Muscle of leg (tissue), 11 donors: Measurements from ENCODE around the gene ATP8B2. TPM values are rescaled to one million over a fixed set of nuclear protein-coding genes. Genes with fewer than 3 reads are reported as not detected.
"Not testable (repeated sequence)": the region's sequence is repeated elsewhere in the genome, so short reads cannot be mapped to it uniquely, and the experiment has no call there.

Experiments
- DNase-seq: peaks from one replicate; pipeline ENCODE4 v3.0.0; 2013
- H3K27ac ChIP-seq: one replicate; pipeline ENCODE4 v1.5.1; 2013; ENCODE audit warnings: mild to moderate bottlenecking, low read length, control low read depth
- H3K27me3 ChIP-seq: one replicate; pipeline ENCODE4 v1.6.1; 2013; ENCODE audit warnings: low read length; ENCODE audit not compliant: control insufficient read depth, insufficient read depth
- H3K36me3 ChIP-seq: one replicate; pipeline ENCODE4 v1.6.1; 2013; ENCODE audit warnings: low read length; ENCODE audit not compliant: control insufficient read depth, insufficient read depth
- H3K4me1 ChIP-seq: one replicate; pipeline ENCODE4 v1.6.1; 2013; ENCODE audit warnings: low read length; ENCODE audit not compliant: control insufficient read depth, insufficient read depth
- H3K4me3 ChIP-seq: one replicate; pipeline ENCODE4 v1.5.1; 2013; ENCODE audit warnings: low read length, control low read depth
- H3K9me3 ChIP-seq: replicated peaks from 2 replicates; pipeline ENCODE4 v1.6.1; 2013; ENCODE audit warnings: low read depth, low read length; ENCODE audit not compliant: control insufficient read depth
- WGBS: methylation state at CpG from one replicate; pipeline ENCODE4 v1.1.5; 2013; ENCODE audit warnings: missing lambda C conversion rate; ENCODE audit not compliant: insufficient coverage; 5-methylcytosine and 5-hydroxymethylcytosine counted together
- polyA plus RNA-seq, 8 donors: library from polyadenylated mRNA; unstranded; fragments of 120-200 nt; gene quantifications; one replicate each; pipeline versions ENCODE4 v1.2.1 to v1.2.3, GENCODE V29; 2013; ENCODE audit warnings: inconsistent platforms in 1 of 8, low replicate concordance in 1 of 8; ENCODE audit not compliant: insufficient read length in 8 of 8, insufficient read depth in 1 of 8
- total RNA-seq: library from RNA; stranded (reverse); fragments of 120-200 nt; gene quantifications from one replicate; pipeline ENCODE4 v1.2.4, GENCODE V29; 2013

Gene ATP8B2
- total and polyA plus RNA-seq, 9 donors: 16.4 to 33.8 (median 25.6) TPM

GRCh38 chr1:154306151-154306550 is 19.2 kb upstream of the ATP8B2 start:
- DNase-seq: no peak
- Histone ChIP-seq H3K4me3 (no peak overlapping the region), H3K4me1 (no peaks in the 10 kb centered on the region), H3K27me3 (no peaks in the 10 kb centered on the region), H3K27ac (no peak overlapping the region), H3K9me3 (no peaks in the 10 kb centered on the region), H3K36me3 (no peaks in the 10 kb centered on the region)
- no CpG with 5 or more reads among the region's 3 CpGs for WGBS

- H3K4me1 ChIP-seq, H3K27ac ChIP-seq, H3K36me3 ChIP-seq, H3K27me3 ChIP-seq, H3K9me3 ChIP-seq, DNase-seq, H3K4me3 ChIP-seq: not testable (repeated sequence)
- WGBS: 78% methylated on average over 3 of the region's 4 CpGs
Observed at GRCh38 chr1:154307670-154308270, 17.6 kb upstream of the ATP8B2 start.

GRCh38 chr1:154309136-154309535 is 16.2 kb upstream of the ATP8B2 start:
- H3K4me1 ChIP-seq, H3K27ac ChIP-seq, H3K4me3 ChIP-seq, H3K36me3 ChIP-seq, H3K27me3 ChIP-seq, H3K9me3 ChIP-seq, DNase-seq: not testable (repeated sequence)
- 80% methylated on average over 1 of the region's 7 CpGs for WGBS

GRCh38 chr1:154312229-154313065 is 12.9 kb upstream of the ATP8B2 start:
- H3K27ac ChIP-seq, H3K27me3 ChIP-seq, DNase-seq, H3K36me3 ChIP-seq, H3K9me3 ChIP-seq, H3K4me3 ChIP-seq, H3K4me1 ChIP-seq: not testable (repeated sequence)
- 61% methylated on average over 5 of the region's 13 CpGs for WGBS

GRCh38 chr1:154313066-154313356 is 12.3 kb upstream of the ATP8B2 start:
- no peaks in the 10 kb centered on the region for H3K27me3 ChIP-seq
- 86% methylated on average over 8 of the region's 10 CpGs for WGBS
- H3K4me1 ChIP-seq: no peaks in the 10 kb centered on the region
- no peak overlapping the region for H3K27ac ChIP-seq
- no peaks in the 10 kb centered on the region for H3K36me3 ChIP-seq
- DNase-seq: no peak
- peaks cover 2% of the 10 kb centered on the region for H3K9me3 ChIP-seq
- no peak overlapping the region for H3K4me3 ChIP-seq

- not testable (repeated sequence) for H3K36me3 ChIP-seq, H3K4me3 ChIP-seq, H3K4me1 ChIP-seq, H3K9me3 ChIP-seq, DNase-seq, H3K27ac ChIP-seq, H3K27me3 ChIP-seq
- 80% methylated on average over 1 of the region's 3 CpGs for WGBS
Observed at GRCh38 chr1:154314226-154314625, 11.1 kb upstream of the ATP8B2 start.

- WGBS: no CpG with 5 or more reads among the region's 1 CpG
- H3K27me3 ChIP-seq: peaks cover 3% of the 10 kb centered on the region
- DNase-seq: no peak
- no peak overlapping the region for H3K27ac ChIP-seq
- H3K4me1 ChIP-seq: no peaks in the 10 kb centered on the region
- no peaks in the 10 kb centered on the region for H3K36me3 ChIP-seq
- H3K4me3 ChIP-seq: no peak overlapping the region
- peaks cover 2% of the 10 kb centered on the region for H3K9me3 ChIP-seq
Observed at GRCh38 chr1:154316704-154317103, 8.6 kb upstream of the ATP8B2 start.

- peaks cover 12% of the 10 kb centered on the region for H3K27me3 ChIP-seq
- H3K36me3 ChIP-seq: no peaks in the 10 kb centered on the region
- H3K4me3 ChIP-seq: no peak overlapping the region
- H3K27ac ChIP-seq: no peak overlapping the region
- WGBS: 61% methylated on average over 2 of the region's 4 CpGs
- peaks cover 2% of the 10 kb centered on the region for H3K9me3 ChIP-seq
- no peaks in the 10 kb centered on the region for H3K4me1 ChIP-seq
- no peak for DNase-seq
Observed at GRCh38 chr1:154318386-154318785, 6.9 kb upstream of the ATP8B2 start.

- H3K27me3 ChIP-seq: peaks cover 13% of the 10 kb centered on the region
- H3K4me3 ChIP-seq: no peak within 1 kb of the TSS
- H3K36me3 ChIP-seq: no peaks in the 10 kb centered on the region
- H3K4me1 ChIP-seq: peaks cover 14% of the 10 kb centered on the region
- H3K9me3 ChIP-seq: peaks cover 2% of the 10 kb centered on the region
- no peak within 1 kb of the TSS for H3K27ac ChIP-seq
- peak; percentile 10 for DNase-seq
- 0% methylated on average over 2 of the region's 9 CpGs for WGBS
Observed at GRCh38 chr1:154320882-154321608, 4.3 kb upstream of the ATP8B2 start, which contains the start of gene AQP10. TSS of gene AQP10 (plus strand) at chr1:154321093. CDS start at chr1:154321156, 63 bp downstream.

- not testable (repeated sequence) for H3K36me3 ChIP-seq, DNase-seq, H3K27ac ChIP-seq, H3K4me3 ChIP-seq, H3K9me3 ChIP-seq
- H3K27me3 ChIP-seq: peaks cover 13% of the 10 kb centered on the region
- peaks cover 19% of the 10 kb centered on the region for H3K4me1 ChIP-seq
Observed at GRCh38 chr1:154321609-154321934, 3.8 kb upstream of the ATP8B2 start.
